HG02588 (cell line): ENCODE measurements around the gene ZC3H12C.

Source experiments
- ATAC-seq: cut with Tn5 transposase; IDR thresholded peaks from one replicate; pipeline ENCODE4 v1.9.1; 2021; ENCODE audit warnings: mild to moderate bottlenecking, moderate library complexity; ENCODE audit not compliant: unreplicated experiment

The ZC3H12C gene

GRCh38 chr11:110076371-110076965, 16.7 kb upstream of the ZC3H12C start:
- no peak for ATAC-seq

- peak; percentile 26 for ATAC-seq
Measured at GRCh38 chr11:110077346-110077745, 15.8 kb upstream of the ZC3H12C start.

- ATAC-seq, result peak; percentile 88
Measured at GRCh38 chr11:110077831-110078325, 15.3 kb upstream of the ZC3H12C start.

GRCh38 chr11:110078923-110079544, 14.2 kb upstream of the ZC3H12C start:
- no peak for ATAC-seq

- no peak for ATAC-seq
Measured at GRCh38 chr11:110079726-110080125, 13.5 kb upstream of the ZC3H12C start.

GRCh38 chr11:110081462-110082376, 11.5 kb upstream of the ZC3H12C start:
- no peak for ATAC-seq

- ATAC-seq, result no peak
Measured at GRCh38 chr11:110082899-110083298, 10.3 kb upstream of the ZC3H12C start.

- ATAC-seq, result no peak
Measured at GRCh38 chr11:110085255-110085838, 7.8 kb upstream of the ZC3H12C start.

- no peak for ATAC-seq
Measured at GRCh38 chr11:110086892-110087309, 6.3 kb upstream of the ZC3H12C start.

GRCh38 chr11:110087812-110088534, 5.2 kb upstream of the ZC3H12C start:
- no peak for ATAC-seq

GRCh38 chr11:110088535-110089344, 4.5 kb upstream of the ZC3H12C start:
- no peak for ATAC-seq

GRCh38 chr11:110089617-110090282, 3.4 kb upstream of the ZC3H12C start:
- ATAC-seq, result no peak

GRCh38 chr11:110090466-110091026, 2.6 kb upstream of the ZC3H12C start:
- ATAC-seq, result no peak

GRCh38 chr11:110092111-110092514, 1.1 kb upstream of the ZC3H12C start:
- ATAC-seq, result no peak

- peak; percentile 24 for ATAC-seq
Measured at GRCh38 chr11:110093407-110094297, 460 bp downstream of the ZC3H12C start.

GRCh38 chr11:110094298-110095285, 1.4 kb downstream of the ZC3H12C start:
- no peak for ATAC-seq

GRCh38 chr11:110095554-110095953, 2.4 kb downstream of the ZC3H12C start:
- ATAC-seq, result no peak
